Measurements from ENCODE around the gene ATAD2B.
A peak's percentile ranks its signal among the peaks of the same experiment; 100 is the strongest.
"Not testable (repeated sequence)": the region's sequence is repeated elsewhere in the genome, so short reads cannot be mapped to it uniquely, and the experiment has no call there.

Gene ATAD2B

GRCh38 chr2:23926750-23927571 lies at the start of gene ATAD2B:
ATAD2B (minus strand) TSS chr2:23927123; CDS start chr2:23926770, 353 bp downstream.
- intact Hi-C loops (cut with DNase I), result loop anchor here (1.0 to 10.0 kb wide), 6 partner anchors 13 to 458 kb away; partner anchors contain the start of genes FKBP1B, SF3B6, TP53I3 and UBXN2A
- DNase-seq, result peak; percentile 84 to 99 (median 92)

DNA sequence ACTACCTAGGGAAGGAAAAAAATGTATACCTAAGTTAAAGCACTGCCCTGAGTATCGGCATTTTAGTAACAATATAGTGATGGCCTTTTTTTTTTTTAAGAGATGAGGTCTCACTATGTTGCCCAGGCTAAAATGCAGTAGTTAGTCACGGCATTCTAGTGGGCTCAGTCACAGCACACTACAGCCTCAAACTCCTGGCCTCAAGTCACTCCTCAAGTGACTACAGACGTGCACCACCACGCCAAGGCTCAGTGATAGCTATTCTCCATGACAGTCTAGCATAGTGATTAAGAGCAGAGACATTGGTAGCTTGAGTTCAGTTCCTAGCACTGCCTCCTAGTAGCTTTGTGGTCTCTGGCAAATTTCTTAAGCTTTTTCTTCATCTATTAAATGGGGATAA lies 40.9 kb upstream of the ATAD2B start:
- DNase-seq, result no peak
- intact Hi-C loops (cut with DNase I), result no loop called here

DNA sequence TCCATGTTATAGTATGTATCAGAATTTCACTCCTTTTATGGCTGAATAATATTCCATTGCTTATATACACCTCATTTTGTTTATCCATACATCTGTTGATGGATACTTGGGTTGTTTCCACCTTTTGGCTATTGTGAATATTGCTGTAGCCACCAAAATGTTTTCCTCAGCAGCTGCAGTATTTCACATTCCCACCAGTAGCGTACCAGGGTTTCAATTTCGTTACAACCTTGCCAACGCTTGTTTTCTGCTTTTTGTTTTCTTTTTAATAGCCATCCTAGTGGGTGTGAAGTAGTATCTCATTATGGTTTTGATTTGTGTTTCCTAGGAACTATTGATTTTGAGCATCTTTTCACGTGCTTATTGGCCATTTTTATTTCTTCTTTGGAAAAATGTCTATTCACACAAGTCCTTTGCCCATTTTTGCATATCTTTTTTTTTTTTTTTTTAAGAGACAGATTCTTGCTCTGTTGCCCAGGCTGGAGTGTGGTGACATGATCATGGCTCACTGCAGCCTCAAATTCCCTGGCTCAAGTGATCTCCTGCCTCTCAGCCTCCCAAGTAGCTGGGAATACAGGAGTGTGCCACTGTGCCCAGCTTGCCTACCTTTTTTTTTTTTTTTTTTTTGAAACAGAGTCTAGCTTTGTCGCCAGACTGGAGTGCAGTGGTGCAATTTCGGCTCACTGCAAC lies 27.5 kb upstream of the ATAD2B start:
- intact Hi-C loops (cut with DNase I), result no loop called here
- DNase-seq, result no peak

DNA sequence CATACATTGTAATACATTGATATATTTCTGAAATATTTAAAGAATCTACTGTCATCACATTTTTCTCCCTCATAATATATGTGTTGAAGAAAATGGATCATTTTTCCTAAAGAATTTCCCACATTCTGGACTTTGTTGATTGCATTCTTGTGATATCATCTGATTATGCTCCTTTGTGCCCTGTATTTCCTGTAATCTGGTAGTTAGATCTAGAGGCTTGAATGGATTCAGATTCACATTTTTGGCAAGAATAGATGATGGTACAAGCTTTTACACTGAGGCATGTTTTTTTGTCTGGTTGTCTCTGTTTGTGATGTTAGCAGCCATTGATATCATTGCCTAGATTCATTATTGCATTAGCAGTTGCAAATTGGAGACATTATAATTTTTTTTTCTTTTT lies 26.7 kb upstream of the ATAD2B start:
- intact Hi-C loops (cut with DNase I), result no loop called here
- DNase-seq, result no peak

DNA sequence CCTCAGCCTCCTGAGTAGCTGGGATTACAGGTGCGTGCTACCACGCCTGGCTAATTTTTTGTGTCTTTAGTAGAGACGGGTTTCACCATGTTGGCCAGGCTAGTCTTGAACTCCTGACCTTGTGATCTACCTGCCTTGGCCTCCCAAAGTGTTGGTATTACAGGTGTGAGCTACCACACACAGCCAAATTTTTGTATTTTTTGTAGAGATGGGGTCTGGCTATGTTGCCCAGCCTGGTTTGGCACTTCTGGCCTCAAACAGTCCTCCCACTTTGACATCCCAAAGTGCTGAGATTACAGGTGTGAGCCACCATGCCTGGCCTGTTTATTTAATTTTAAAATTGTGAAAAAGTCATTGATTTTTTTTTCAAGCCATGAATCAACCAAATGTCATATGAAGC lies 25.6 kb upstream of the ATAD2B start:
- intact Hi-C loops (cut with DNase I), result not testable (repeated sequence)

DNA sequence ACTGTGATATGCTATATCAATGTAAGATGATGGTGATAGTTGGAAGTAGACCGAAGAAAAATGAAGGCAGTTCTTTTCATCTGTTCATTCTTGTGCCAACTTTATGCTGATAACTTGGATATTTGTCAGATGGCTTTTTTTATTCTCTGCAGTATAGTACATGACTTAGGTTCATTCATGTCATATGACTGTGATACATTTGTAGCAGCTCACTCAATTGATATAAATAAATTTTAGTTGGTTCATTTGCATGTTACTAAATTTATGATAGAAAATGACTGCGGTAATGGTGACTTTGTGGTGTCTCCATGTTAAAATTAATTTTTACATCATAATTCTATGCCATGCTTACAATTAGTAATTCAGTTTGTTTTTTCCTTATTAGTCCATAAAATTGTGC lies 20.4 kb upstream of the ATAD2B start:
- intact Hi-C loops (cut with DNase I), result no loop called here
- no peak for DNase-seq

More for the DNA sequence above, 25.6 kb upstream of the ATAD2B start:
- not testable (repeated sequence) for DNase-seq

DNA sequence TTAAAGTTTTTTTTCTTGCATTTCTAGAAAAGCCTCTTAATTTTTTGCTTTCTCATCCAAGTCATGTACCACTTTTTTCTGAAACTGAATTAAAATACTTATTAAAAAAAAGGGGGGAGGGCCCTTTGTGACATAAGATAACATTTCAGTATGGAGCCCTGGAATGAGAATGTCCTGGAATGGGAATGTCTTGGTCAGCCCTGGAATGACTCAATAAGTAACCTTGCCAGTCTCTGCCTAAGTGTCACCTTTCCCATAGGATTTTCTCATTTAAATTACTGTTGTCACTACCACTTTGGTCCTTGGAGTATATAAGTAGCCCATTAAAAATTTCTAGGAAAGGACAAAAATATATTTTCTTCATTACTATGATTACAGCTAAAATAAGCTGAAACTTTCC lies 18.1 kb upstream of the ATAD2B start:
- DNase-seq, result no peak
- intact Hi-C loops (cut with DNase I), result no loop called here

DNA sequence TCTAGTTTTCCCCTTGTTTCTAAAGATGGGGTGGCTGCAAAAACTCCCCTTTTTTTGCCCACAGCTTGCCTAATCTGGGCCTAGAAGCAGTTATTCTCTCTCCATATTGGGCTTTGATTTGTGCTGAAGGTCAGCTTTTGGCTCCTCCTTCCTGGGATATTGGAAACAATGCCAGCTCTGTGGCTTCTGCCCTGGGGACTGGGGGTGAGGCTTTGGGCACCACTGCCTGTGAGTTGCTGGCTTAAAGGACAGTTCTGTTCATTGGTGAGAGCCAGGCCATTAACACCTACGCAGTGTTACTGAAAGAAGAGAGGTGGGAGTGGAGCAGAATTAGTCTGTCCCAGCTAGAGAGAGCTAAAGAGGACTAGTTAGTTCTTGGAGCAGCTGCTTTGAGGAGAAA lies 17.6 kb upstream of the ATAD2B start:
- intact Hi-C loops (cut with DNase I), result no loop called here
- peak in 3 of 10 donors; percentile 14 to 40 (median 35) for DNase-seq

- intact Hi-C loops (cut with DNase I), result no loop called here
- no peak for DNase-seq
Observed at GRCh38 chr2:23943666-23944065, 16.7 kb upstream of the ATAD2B start.

GRCh38 chr2:23941644-23942043 lies 14.7 kb upstream of the ATAD2B start:
- no peak for DNase-seq
- intact Hi-C loops (cut with DNase I), result loop anchor here (1.0 kb wide), 1 partner anchor 106 kb away; the partner anchor contains the start of gene WDCP

- peak in 3 of 10 donors; percentile 9 to 77 (median 20) for DNase-seq
- intact Hi-C loops (cut with DNase I), result loop anchor here (1.0 kb wide), 2 partner anchors 14 to 106 kb away; partner anchors contain the start of genes ATAD2B and WDCP
Observed at GRCh38 chr2:23940718-23941620, 14.0 kb upstream of the ATAD2B start.

GRCh38 chr2:23939987-23940717 lies 13.2 kb upstream of the ATAD2B start, which contains the start of gene UBXN2A:
UBXN2A (plus strand) TSS chr2:23940463; CDS start chr2:23958315, 17,852 bp downstream.
- peak; percentile 51 to 96 (median 69) for DNase-seq
- intact Hi-C loops (cut with DNase I), result loop anchor here (1.0 kb wide), 1 partner anchor 13 kb away; the partner anchor contains the start of gene ATAD2B

DNA sequence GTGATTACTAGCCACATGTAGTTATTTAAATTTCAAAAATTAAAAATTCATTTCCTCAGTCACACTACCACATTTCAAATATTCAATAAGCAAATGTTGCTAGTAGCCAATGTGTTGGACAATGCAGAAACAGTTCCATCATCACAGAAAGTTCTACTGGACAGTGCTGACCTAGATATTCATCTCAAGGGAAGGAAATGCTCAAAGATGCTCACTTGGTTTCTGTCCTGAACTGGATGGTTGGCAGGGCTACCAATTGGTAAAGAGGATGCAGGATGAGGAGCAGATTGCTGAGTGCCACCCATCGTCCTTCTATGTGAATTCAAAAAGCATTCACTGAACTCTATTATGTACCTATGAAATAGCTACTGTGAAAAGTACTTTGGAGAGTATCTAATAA lies 7.3 kb upstream of the ATAD2B start:
- intact Hi-C loops (cut with DNase I), result no loop called here
- no peak for DNase-seq

DNA sequence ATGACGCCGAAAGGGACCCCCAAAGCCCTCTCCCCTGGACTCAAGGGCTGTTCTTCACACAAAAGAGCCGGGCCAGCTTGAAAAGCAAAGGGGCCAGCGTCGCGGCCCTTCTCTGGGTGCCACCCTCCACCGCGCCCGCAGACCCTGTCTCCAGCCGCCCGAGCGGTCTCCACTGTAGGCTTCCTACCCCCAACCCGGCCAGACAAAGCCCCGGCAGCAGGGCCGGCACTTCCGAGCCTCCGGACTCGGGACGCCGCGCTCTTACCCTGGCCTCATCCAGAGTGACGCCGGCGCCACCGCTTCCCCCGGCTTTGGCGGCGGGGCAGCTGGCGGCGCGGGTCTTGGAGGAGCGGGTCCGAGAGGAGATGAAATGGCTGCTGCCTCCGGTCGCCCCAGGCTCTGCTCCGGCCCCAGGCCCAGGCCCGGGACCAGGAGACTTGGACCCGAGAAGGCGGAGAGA lies 603 bp downstream of the ATAD2B start:
- intact Hi-C loops (cut with DNase I), result loop anchor here (2.0 to 10.0 kb wide), 5 partner anchors 102 to 458 kb away; partner anchors contain the start of genes FKBP1B, SF3B6 and TP53I3
- DNase-seq, result peak in 7 of 10 donors; percentile 19 to 74 (median 27)

- intact Hi-C loops (cut with DNase I), result loop anchor here (2.0 to 10.0 kb wide), 5 partner anchors 101 to 459 kb away; partner anchors contain the start of genes FKBP1B, SF3B6 and TP53I3
- DNase-seq, result peak in 5 of 10 donors; percentile 12 to 69 (median 31)
Observed at GRCh38 chr2:23925702-23926289, 1.1 kb downstream of the ATAD2B start.

GRCh38 chr2:23924589-23925359 lies 2.1 kb downstream of the ATAD2B start:
- intact Hi-C loops (cut with DNase I), result loop anchor here (10.0 kb wide), 2 partner anchors 100 to 460 kb away; no protein-coding TSS in a partner anchor
- no peak for DNase-seq

GRCh38 chr2:23918837-23919489 lies 8.0 kb downstream of the ATAD2B start:
- no peak for DNase-seq
- intact Hi-C loops (cut with DNase I), result no loop called here
